ENCODE data around the gene CDH1.

Gene CDH1

GRCh38 chr16:68744744-68745280 lies 7.7 kb downstream of the CDH1 start:
- peaks cover 25% of the 10 kb centered on the region; the same call in 1 of the 2 replicates for H3K36me3 ChIP-seq (ENCODE audit: control insufficient read depth, insufficient read depth, low read length)
- H3K27me3 ChIP-seq (ENCODE audit: control insufficient read depth, insufficient read depth, low read length) = no peaks in the 10 kb centered on the region
- H3K4me1 ChIP-seq (ENCODE audit: control insufficient read depth, insufficient read depth, low read length) = peaks cover 48% of the 10 kb centered on the region
- H3K9me3 ChIP-seq (ENCODE audit: control insufficient read depth, insufficient read depth, low read depth, low read length) = no peaks in the 10 kb centered on the region
- H3K9ac ChIP-seq (ENCODE audit: low read length) = no peak overlapping the region
- H3K27ac ChIP-seq (ENCODE audit: low read depth, low read length) = peak overlapping the region; percentile 49; the same call in 1 of the 2 replicates
- H3K4me3 ChIP-seq (ENCODE audit: low read depth, low read length) = peak overlapping the region; percentile 17

GRCh38 chr16:68746951-68747350 lies 9.9 kb downstream of the CDH1 start:
- no peaks in the 10 kb centered on the region for H3K9me3 ChIP-seq (ENCODE audit: control insufficient read depth, insufficient read depth, low read depth, low read length)
- H3K27me3 ChIP-seq (ENCODE audit: control insufficient read depth, insufficient read depth, low read length) = no peaks in the 10 kb centered on the region
- H3K4me3 ChIP-seq (ENCODE audit: low read depth, low read length) = no peak overlapping the region
- H3K9ac ChIP-seq (ENCODE audit: low read length) = no peak overlapping the region
- H3K4me1 ChIP-seq (ENCODE audit: control insufficient read depth, insufficient read depth, low read length) = peaks cover 33% of the 10 kb centered on the region
- H3K27ac ChIP-seq (ENCODE audit: low read depth, low read length) = no peak overlapping the region
- peaks cover 22% of the 10 kb centered on the region; the same call in 1 of the 2 replicates for H3K36me3 ChIP-seq (ENCODE audit: control insufficient read depth, insufficient read depth, low read length)

- Histone ChIP-seq H3K9ac (ENCODE audit: low read length) (no peak overlapping the region), H3K9me3 (ENCODE audit: control insufficient read depth, insufficient read depth, low read depth, low read length) (no peaks in the 10 kb centered on the region), H3K4me3 (ENCODE audit: low read depth, low read length) (no peak overlapping the region), H3K27ac (ENCODE audit: low read depth, low read length) (no peak overlapping the region), H3K4me1 (ENCODE audit: control insufficient read depth, insufficient read depth, low read length) (peaks cover 22% of the 10 kb centered on the region), H3K27me3 (ENCODE audit: control insufficient read depth, insufficient read depth, low read length) (no peaks in the 10 kb centered on the region), H3K36me3 (ENCODE audit: control insufficient read depth, insufficient read depth, low read length) (peaks cover 24% of the 10 kb centered on the region)
Observed at GRCh38 chr16:68749432-68749831, 12.3 kb downstream of the CDH1 start.

GRCh38 chr16:68750193-68750695 lies 13.2 kb downstream of the CDH1 start:
- no peaks in the 10 kb centered on the region for H3K27me3 ChIP-seq (ENCODE audit: control insufficient read depth, insufficient read depth, low read length)
- H3K27ac ChIP-seq (ENCODE audit: low read depth, low read length) = 0 out of 2 replicates have a peak overlapping the region, but pooled peaks have one; percentile 26
- no peaks in the 10 kb centered on the region for H3K9me3 ChIP-seq (ENCODE audit: control insufficient read depth, insufficient read depth, low read depth, low read length)
- no peak overlapping the region for H3K4me3 ChIP-seq (ENCODE audit: low read depth, low read length)
- peaks cover 16% of the 10 kb centered on the region for H3K4me1 ChIP-seq (ENCODE audit: control insufficient read depth, insufficient read depth, low read length)
- H3K9ac ChIP-seq (ENCODE audit: low read length) = no peak overlapping the region
- peaks cover 24% of the 10 kb centered on the region for H3K36me3 ChIP-seq (ENCODE audit: control insufficient read depth, insufficient read depth, low read length)

- Histone ChIP-seq H3K4me1 (ENCODE audit: control insufficient read depth, insufficient read depth, low read length) (peaks cover 20% of the 10 kb centered on the region), H3K9me3 (ENCODE audit: control insufficient read depth, insufficient read depth, low read depth, low read length) (no peaks in the 10 kb centered on the region), H3K9ac (ENCODE audit: low read length) (no peak overlapping the region), H3K27ac (ENCODE audit: low read depth, low read length) (no peak overlapping the region), H3K36me3 (ENCODE audit: control insufficient read depth, insufficient read depth, low read length) (peaks cover 24% of the 10 kb centered on the region), H3K4me3 (ENCODE audit: low read depth, low read length) (no peak overlapping the region), H3K27me3 (ENCODE audit: control insufficient read depth, insufficient read depth, low read length) (no peaks in the 10 kb centered on the region)
Observed at GRCh38 chr16:68751160-68751559, 14.1 kb downstream of the CDH1 start.

GRCh38 chr16:68752602-68753001 lies 15.5 kb downstream of the CDH1 start:
- H3K9me3 ChIP-seq (ENCODE audit: control insufficient read depth, insufficient read depth, low read depth, low read length) = no peaks in the 10 kb centered on the region
- peaks cover 22% of the 10 kb centered on the region for H3K36me3 ChIP-seq (ENCODE audit: control insufficient read depth, insufficient read depth, low read length)
- H3K9ac ChIP-seq (ENCODE audit: low read length) = no peak overlapping the region
- H3K4me1 ChIP-seq (ENCODE audit: control insufficient read depth, insufficient read depth, low read length) = peaks cover 23% of the 10 kb centered on the region
- H3K4me3 ChIP-seq (ENCODE audit: low read depth, low read length) = no peak overlapping the region
- no peaks in the 10 kb centered on the region for H3K27me3 ChIP-seq (ENCODE audit: control insufficient read depth, insufficient read depth, low read length)
- H3K27ac ChIP-seq (ENCODE audit: low read depth, low read length) = no peak overlapping the region

GRCh38 chr16:68754084-68754792 lies 17.1 kb downstream of the CDH1 start:
- peaks cover 20% of the 10 kb centered on the region for H3K36me3 ChIP-seq (ENCODE audit: control insufficient read depth, insufficient read depth, low read length)
- H3K4me1 ChIP-seq (ENCODE audit: control insufficient read depth, insufficient read depth, low read length) = peaks cover 23% of the 10 kb centered on the region
- H3K4me3 ChIP-seq (ENCODE audit: low read depth, low read length) = no peak overlapping the region
- no peaks in the 10 kb centered on the region for H3K9me3 ChIP-seq (ENCODE audit: control insufficient read depth, insufficient read depth, low read depth, low read length)
- no peaks in the 10 kb centered on the region for H3K27me3 ChIP-seq (ENCODE audit: control insufficient read depth, insufficient read depth, low read length)
- no peak overlapping the region for H3K27ac ChIP-seq (ENCODE audit: low read depth, low read length)
- H3K9ac ChIP-seq (ENCODE audit: low read length) = no peak overlapping the region

- Histone ChIP-seq H3K9ac (ENCODE audit: low read length) (no peak overlapping the region), H3K9me3 (ENCODE audit: control insufficient read depth, insufficient read depth, low read depth, low read length) (no peaks in the 10 kb centered on the region), H3K27me3 (ENCODE audit: control insufficient read depth, insufficient read depth, low read length) (no peaks in the 10 kb centered on the region), H3K27ac (ENCODE audit: low read depth, low read length) (peak overlapping the region; percentile 45; the same call in 1 of the 2 replicates), H3K36me3 (ENCODE audit: control insufficient read depth, insufficient read depth, low read length) (peaks cover 6% of the 10 kb centered on the region), H3K4me1 (ENCODE audit: control insufficient read depth, insufficient read depth, low read length) (peaks cover 29% of the 10 kb centered on the region), H3K4me3 (ENCODE audit: low read depth, low read length) (no peak overlapping the region)
Observed at GRCh38 chr16:68756239-68756915, 19.3 kb downstream of the CDH1 start.

GRCh38 chr16:68757625-68757935 lies 20.5 kb downstream of the CDH1 start:
- H3K9ac ChIP-seq (ENCODE audit: low read length) = no peak overlapping the region
- peaks cover 38% of the 10 kb centered on the region for H3K4me1 ChIP-seq (ENCODE audit: control insufficient read depth, insufficient read depth, low read length)
- H3K27ac ChIP-seq (ENCODE audit: low read depth, low read length) = no peak overlapping the region
- no peak overlapping the region for H3K4me3 ChIP-seq (ENCODE audit: low read depth, low read length)
- H3K36me3 ChIP-seq (ENCODE audit: control insufficient read depth, insufficient read depth, low read length) = peaks cover 6% of the 10 kb centered on the region
- H3K27me3 ChIP-seq (ENCODE audit: control insufficient read depth, insufficient read depth, low read length) = no peaks in the 10 kb centered on the region
- H3K9me3 ChIP-seq (ENCODE audit: control insufficient read depth, insufficient read depth, low read depth, low read length) = no peaks in the 10 kb centered on the region

GRCh38 chr16:68759062-68759461 lies 22.0 kb downstream of the CDH1 start:
- peaks cover 47% of the 10 kb centered on the region for H3K4me1 ChIP-seq (ENCODE audit: control insufficient read depth, insufficient read depth, low read length)
- no peak overlapping the region for H3K9ac ChIP-seq (ENCODE audit: low read length)
- H3K36me3 ChIP-seq (ENCODE audit: control insufficient read depth, insufficient read depth, low read length) = peaks cover 6% of the 10 kb centered on the region
- no peaks in the 10 kb centered on the region for H3K27me3 ChIP-seq (ENCODE audit: control insufficient read depth, insufficient read depth, low read length)
- no peak overlapping the region for H3K27ac ChIP-seq (ENCODE audit: low read depth, low read length)
- no peak overlapping the region for H3K4me3 ChIP-seq (ENCODE audit: low read depth, low read length)
- H3K9me3 ChIP-seq (ENCODE audit: control insufficient read depth, insufficient read depth, low read depth, low read length) = no peaks in the 10 kb centered on the region

GRCh38 chr16:68760671-68761275 lies 23.7 kb downstream of the CDH1 start:
- no peak overlapping the region for H3K27ac ChIP-seq (ENCODE audit: low read depth, low read length)
- H3K36me3 ChIP-seq (ENCODE audit: control insufficient read depth, insufficient read depth, low read length) = 0 out of 2 replicates have a peak, but pooled peaks cover 3% of the 10 kb centered on the region
- H3K9ac ChIP-seq (ENCODE audit: low read length) = no peak overlapping the region
- no peaks in the 10 kb centered on the region for H3K9me3 ChIP-seq (ENCODE audit: control insufficient read depth, insufficient read depth, low read depth, low read length)
- no peak overlapping the region for H3K4me3 ChIP-seq (ENCODE audit: low read depth, low read length)
- H3K27me3 ChIP-seq (ENCODE audit: control insufficient read depth, insufficient read depth, low read length) = no peaks in the 10 kb centered on the region
- H3K4me1 ChIP-seq (ENCODE audit: control insufficient read depth, insufficient read depth, low read length) = peaks cover 55% of the 10 kb centered on the region
